ENCODE data around the gene CACNA2D3.

The CACNA2D3 gene

GRCh38 chr3:54344601-54345231 lies 222.4 kb downstream of the CACNA2D3 start:
- DNase-seq = no peak

GRCh38 chr3:54345847-54346375 lies 223.6 kb downstream of the CACNA2D3 start:
- DNase-seq = no peak

GRCh38 chr3:54347060-54347459 lies 224.7 kb downstream of the CACNA2D3 start:
- DNase-seq = no peak

GRCh38 chr3:54347933-54348332 lies 225.6 kb downstream of the CACNA2D3 start:
- no peak for DNase-seq

- no peak for DNase-seq
Measured at GRCh38 chr3:54349231-54349652, 226.9 kb downstream of the CACNA2D3 start.

GRCh38 chr3:54349691-54350090 lies 227.3 kb downstream of the CACNA2D3 start:
- no peak for DNase-seq

GRCh38 chr3:54353546-54353945 lies 231.2 kb downstream of the CACNA2D3 start:
- DNase-seq = no peak

- DNase-seq = no peak
Measured at GRCh38 chr3:54353946-54354345, 231.6 kb downstream of the CACNA2D3 start.

- DNase-seq = no peak
Measured at GRCh38 chr3:54355800-54356199, 233.4 kb downstream of the CACNA2D3 start.

- no peak for DNase-seq
Measured at GRCh38 chr3:54356261-54357045, 234.1 kb downstream of the CACNA2D3 start.

- no peak for DNase-seq
Measured at GRCh38 chr3:54357301-54357700, 234.9 kb downstream of the CACNA2D3 start.

- no peak for DNase-seq
Measured at GRCh38 chr3:54358316-54358715, 236.0 kb downstream of the CACNA2D3 start.

- DNase-seq = no peak
Measured at GRCh38 chr3:54358969-54359694, 236.8 kb downstream of the CACNA2D3 start.

- DNase-seq = no peak
Measured at GRCh38 chr3:54360320-54360719, 238.0 kb downstream of the CACNA2D3 start.

GRCh38 chr3:54361746-54362283 lies 239.5 kb downstream of the CACNA2D3 start:
- DNase-seq = no peak

GRCh38 chr3:54366007-54366750 lies 243.8 kb downstream of the CACNA2D3 start:
- no peak for DNase-seq

- DNase-seq = no peak
Measured at GRCh38 chr3:54366839-54367238, 244.5 kb downstream of the CACNA2D3 start.

- DNase-seq = no peak
Measured at GRCh38 chr3:54372232-54372631, 249.9 kb downstream of the CACNA2D3 start.

- peak in 1 of 2 donors; percentile 4 for DNase-seq
Measured at GRCh38 chr3:54374214-54374852, 252.0 kb downstream of the CACNA2D3 start.

GRCh38 chr3:54376142-54376807 lies 253.9 kb downstream of the CACNA2D3 start:
- no peak for DNase-seq

GRCh38 chr3:54376939-54377578 lies 254.7 kb downstream of the CACNA2D3 start:
- no peak for DNase-seq
